ENCODE data around the gene MYB.
"Not testable (repeated sequence)": the region's sequence is repeated elsewhere in the genome, so short reads cannot be mapped to it uniquely, and the experiment has no call there.

MYB gene

GRCh38 chr6:135164387-135164786 lies 16.7 kb upstream of the MYB start:
- not testable (repeated sequence) for H3K4me3 ChIP-seq (ENCODE audit: extremely low read depth, insufficient read depth, low read length, poor library complexity, severe bottlenecking); H3K9me3 ChIP-seq (ENCODE audit: control insufficient read depth, low read length); H3K36me3 ChIP-seq (ENCODE audit: control insufficient read depth, insufficient read depth, low read length); H3K4me1 ChIP-seq (ENCODE audit: control insufficient read depth, insufficient read depth, low read length, poor library complexity, severe bottlenecking); H3K27ac ChIP-seq (ENCODE audit: low read depth, low read length, severe bottlenecking)
- WGBS, 2 experiments (ENCODE audit: insufficient coverage in 2 of 2), result 92 to 98% methylated on average over 4 of the region's 6 CpGs

GRCh38 chr6:135165031-135165430 lies 16.1 kb upstream of the MYB start:
- Histone ChIP-seq H3K36me3 (ENCODE audit: control insufficient read depth, insufficient read depth, low read length) (no peaks in the 10 kb centered on the region), H3K4me1 (ENCODE audit: control insufficient read depth, insufficient read depth, low read length, poor library complexity, severe bottlenecking) (no peaks in the 10 kb centered on the region), H3K4me3 (ENCODE audit: extremely low read depth, insufficient read depth, low read length, poor library complexity, severe bottlenecking) (no peak overlapping the region), H3K27ac (ENCODE audit: low read depth, low read length, severe bottlenecking) (no peak overlapping the region), H3K9me3 (ENCODE audit: control insufficient read depth, low read length) (no peaks in the 10 kb centered on the region)
- 50 to 100% methylated on average over 1 of the region's 2 CpGs for WGBS, 2 experiments (ENCODE audit: insufficient coverage in 2 of 2)

- 92 to 100% methylated on average over 1 to 3 of the region's 3 CpGs for WGBS, 2 experiments (ENCODE audit: insufficient coverage in 2 of 2)
- H3K36me3 ChIP-seq (ENCODE audit: control insufficient read depth, insufficient read depth, low read length), result no peaks in the 10 kb centered on the region
- H3K4me1 ChIP-seq (ENCODE audit: control insufficient read depth, insufficient read depth, low read length, poor library complexity, severe bottlenecking), result no peaks in the 10 kb centered on the region
- H3K4me3 ChIP-seq (ENCODE audit: extremely low read depth, insufficient read depth, low read length, poor library complexity, severe bottlenecking), result no peak overlapping the region
- no peak overlapping the region for H3K27ac ChIP-seq (ENCODE audit: low read depth, low read length, severe bottlenecking)
- no peaks in the 10 kb centered on the region for H3K9me3 ChIP-seq (ENCODE audit: control insufficient read depth, low read length)
Observed at GRCh38 chr6:135166515-135166914, 14.6 kb upstream of the MYB start.

GRCh38 chr6:135167617-135168016 lies 13.5 kb upstream of the MYB start:
- Histone ChIP-seq H3K4me3 (ENCODE audit: extremely low read depth, insufficient read depth, low read length, poor library complexity, severe bottlenecking) (no peak overlapping the region), H3K36me3 (ENCODE audit: control insufficient read depth, insufficient read depth, low read length) (no peaks in the 10 kb centered on the region), H3K4me1 (ENCODE audit: control insufficient read depth, insufficient read depth, low read length, poor library complexity, severe bottlenecking) (no peaks in the 10 kb centered on the region), H3K27ac (ENCODE audit: low read depth, low read length, severe bottlenecking) (no peak overlapping the region), H3K9me3 (ENCODE audit: control insufficient read depth, low read length) (no peaks in the 10 kb centered on the region)
- no CpG with 5 or more reads among the region's 1 CpG for WGBS, 2 experiments (ENCODE audit: insufficient coverage in 2 of 2)

- Histone ChIP-seq H3K4me1 (ENCODE audit: control insufficient read depth, insufficient read depth, low read length, poor library complexity, severe bottlenecking) (no peaks in the 10 kb centered on the region), H3K4me3 (ENCODE audit: extremely low read depth, insufficient read depth, low read length, poor library complexity, severe bottlenecking) (no peak overlapping the region), H3K27ac (ENCODE audit: low read depth, low read length, severe bottlenecking) (no peak overlapping the region), H3K9me3 (ENCODE audit: control insufficient read depth, low read length) (no peaks in the 10 kb centered on the region), H3K36me3 (ENCODE audit: control insufficient read depth, insufficient read depth, low read length) (no peaks in the 10 kb centered on the region)
Observed at GRCh38 chr6:135168766-135169165, 12.3 kb upstream of the MYB start.

- no peaks in the 10 kb centered on the region for H3K4me1 ChIP-seq (ENCODE audit: control insufficient read depth, insufficient read depth, low read length, poor library complexity, severe bottlenecking)
- no peaks in the 10 kb centered on the region for H3K36me3 ChIP-seq (ENCODE audit: control insufficient read depth, insufficient read depth, low read length)
- H3K9me3 ChIP-seq (ENCODE audit: control insufficient read depth, low read length), result no peaks in the 10 kb centered on the region
- 74 to 75% methylated on average over 2 of the region's 2 CpGs for WGBS, 2 experiments (ENCODE audit: insufficient coverage in 2 of 2)
- no peak overlapping the region for H3K27ac ChIP-seq (ENCODE audit: low read depth, low read length, severe bottlenecking)
- H3K4me3 ChIP-seq (ENCODE audit: extremely low read depth, insufficient read depth, low read length, poor library complexity, severe bottlenecking), result no peak overlapping the region
Observed at GRCh38 chr6:135170238-135170637, 10.9 kb upstream of the MYB start.

GRCh38 chr6:135170849-135171248 lies 10.3 kb upstream of the MYB start:
- Histone ChIP-seq H3K27ac (ENCODE audit: low read depth, low read length, severe bottlenecking) (no peak overlapping the region), H3K4me3 (ENCODE audit: extremely low read depth, insufficient read depth, low read length, poor library complexity, severe bottlenecking) (no peak overlapping the region), H3K36me3 (ENCODE audit: control insufficient read depth, insufficient read depth, low read length) (no peaks in the 10 kb centered on the region), H3K9me3 (ENCODE audit: control insufficient read depth, low read length) (no peaks in the 10 kb centered on the region), H3K4me1 (ENCODE audit: control insufficient read depth, insufficient read depth, low read length, poor library complexity, severe bottlenecking) (no peaks in the 10 kb centered on the region)
- 82 to 97% methylated on average over 2 to 3 of the region's 3 CpGs for WGBS, 2 experiments (ENCODE audit: insufficient coverage in 2 of 2)

- H3K4me3 ChIP-seq (ENCODE audit: extremely low read depth, insufficient read depth, low read length, poor library complexity, severe bottlenecking), result no peak overlapping the region
- H3K9me3 ChIP-seq (ENCODE audit: control insufficient read depth, low read length), result no peaks in the 10 kb centered on the region
- 40% methylated on average over 1 of the region's 3 CpGs; no CpG with 5 or more reads in 1 of the 2 experiments for WGBS, 2 experiments (ENCODE audit: insufficient coverage in 2 of 2)
- H3K36me3 ChIP-seq (ENCODE audit: control insufficient read depth, insufficient read depth, low read length), result no peaks in the 10 kb centered on the region
- no peak overlapping the region for H3K27ac ChIP-seq (ENCODE audit: low read depth, low read length, severe bottlenecking)
- H3K4me1 ChIP-seq (ENCODE audit: control insufficient read depth, insufficient read depth, low read length, poor library complexity, severe bottlenecking), result no peaks in the 10 kb centered on the region
Observed at GRCh38 chr6:135173242-135173988, 7.7 kb upstream of the MYB start.

- Histone ChIP-seq H3K27ac (ENCODE audit: low read depth, low read length, severe bottlenecking) (no peak overlapping the region), H3K36me3 (ENCODE audit: control insufficient read depth, insufficient read depth, low read length) (no peaks in the 10 kb centered on the region), H3K4me3 (ENCODE audit: extremely low read depth, insufficient read depth, low read length, poor library complexity, severe bottlenecking) (no peak overlapping the region), H3K9me3 (ENCODE audit: control insufficient read depth, low read length) (no peaks in the 10 kb centered on the region), H3K4me1 (ENCODE audit: control insufficient read depth, insufficient read depth, low read length, poor library complexity, severe bottlenecking) (no peaks in the 10 kb centered on the region)
Observed at GRCh38 chr6:135173989-135174484, 7.1 kb upstream of the MYB start.

GRCh38 chr6:135176058-135176457 lies 5.0 kb upstream of the MYB start:
- H3K4me3 ChIP-seq (ENCODE audit: extremely low read depth, insufficient read depth, low read length, poor library complexity, severe bottlenecking), result no peak overlapping the region
- no peaks in the 10 kb centered on the region for H3K36me3 ChIP-seq (ENCODE audit: control insufficient read depth, insufficient read depth, low read length)
- H3K9me3 ChIP-seq (ENCODE audit: control insufficient read depth, low read length), result no peaks in the 10 kb centered on the region
- H3K4me1 ChIP-seq (ENCODE audit: control insufficient read depth, insufficient read depth, low read length, poor library complexity, severe bottlenecking), result no peaks in the 10 kb centered on the region
- H3K27ac ChIP-seq (ENCODE audit: low read depth, low read length, severe bottlenecking), result no peak overlapping the region

GRCh38 chr6:135176464-135176863 lies 4.6 kb upstream of the MYB start:
- 83 to 92% methylated on average over 5 to 6 of the region's 6 CpGs for WGBS, 2 experiments (ENCODE audit: insufficient coverage in 2 of 2)
- Histone ChIP-seq H3K4me3 (ENCODE audit: extremely low read depth, insufficient read depth, low read length, poor library complexity, severe bottlenecking) (no peak overlapping the region), H3K4me1 (ENCODE audit: control insufficient read depth, insufficient read depth, low read length, poor library complexity, severe bottlenecking) (no peaks in the 10 kb centered on the region), H3K27ac (ENCODE audit: low read depth, low read length, severe bottlenecking) (no peak overlapping the region), H3K36me3 (ENCODE audit: control insufficient read depth, insufficient read depth, low read length) (no peaks in the 10 kb centered on the region), H3K9me3 (ENCODE audit: control insufficient read depth, low read length) (no peaks in the 10 kb centered on the region)
